Gastrocnemius medialis (tissue), 4 donors: Measurements from ENCODE around the gene CSH2. TPM values are rescaled to one million over a fixed set of nuclear protein-coding genes. Genes with fewer than 3 reads are reported as not detected.

Experiments used
- ATAC-seq, 2 donors: fragments of 150-250 bp; one replicate each; pipeline ENCODE4 v1.9.1; 2016
- DNase-seq, 2 donors: peaks; one replicate each; pipeline ENCODE4 v3.0.0-alpha.2; 2019
- H3K27ac ChIP-seq, 4 donors: fragments of 200-600 bp; sonication (generic); 1 replicate in 1 of 4; 2 replicates in 3 of 4; pipeline ENCODE4 v1.5.1; 2016 to 2018; ENCODE audit warnings: mild to moderate bottlenecking in 2 of 4, moderate library complexity in 1 of 4
- H3K27me3 ChIP-seq, 3 donors: fragments of 200-600 bp; sonication (generic) in 2 of 3; 1 replicate in 1 of 3; 2 replicates in 2 of 3; pipeline versions ENCODE4 v1.5.1 to v1.6.0; 2016 to 2019; ENCODE audit warnings: mild to moderate bottlenecking in 1 of 3, moderate library complexity in 1 of 3
- H3K36me3 ChIP-seq, 2 donors: fragments of 200-600 bp; sonication (generic) in 1 of 2; one replicate each; pipeline ENCODE4 v1.5.1; 2017 to 2018
- H3K4me1 ChIP-seq, 2 donors: fragments of 200-600 bp; sonication (generic) in 1 of 2; one replicate each; pipeline ENCODE4 v1.5.1; 2016 to 2017; ENCODE audit warnings: mild to moderate bottlenecking in 2 of 2
- H3K4me3 ChIP-seq, 4 donors: fragments of 200-600 bp; sonication (generic) in 3 of 4; 1 replicate in 1 of 4; 2 replicates in 3 of 4; pipeline ENCODE4 v1.5.1; 2016 to 2019; ENCODE audit warnings: mild to moderate bottlenecking in 2 of 4
- H3K9me3 ChIP-seq, 3 donors: fragments of 200-600 bp; sonication (generic) in 2 of 3; 1 replicate in 1 of 3; 2 replicates in 2 of 3; pipeline ENCODE4 v1.5.1; 2016 to 2019
- POLR2A ChIP-seq, 2 donors: fragments of 450-650 bp; IDR thresholded peaks; one replicate each; pipeline ENCODE4 v1.6.1; 2017; ENCODE audit warnings: antibody characterized with exemption in 2 of 2, mild to moderate bottlenecking in 2 of 2, moderate library complexity in 2 of 2
- in situ Hi-C, 4 donors: fragments of 200-750 bp; cut with MboI; loops; one replicate each; pipeline versions ENCODE4 v1.15.0 to v1.8.0; 2017; ENCODE audit warnings: low sequenced_read_pairs in 4 of 4
- intact Hi-C: fragments of 100-400 bp; cut with DNase I; formaldehyde crosslinking; loops from one replicate; pipeline ENCODE4 v1.15.1; 2023; ENCODE audit warnings: low total_unique reads
- total RNA-seq, 4 donors: library from RNA; depleted of rRNA; stranded (reverse); fragments of >200 nt; gene quantifications; one replicate each; pipeline versions ENCODE4 v1.1.0 to v1.2.3, GENCODE V29; 2016
- TF ChIP-seq, protein P1 (sequence below), 5 experiments: fragments of 450-650 bp in 3 of 5; fragments of 200-600 bp in 2 of 5; sonication (generic) in 2 of 5; IDR thresholded peaks in 4 of 5; conservative IDR thresholded peaks in 1 of 5; 1 replicate in 4 of 5; 2 replicates in 1 of 5; pipeline ENCODE4 v1.5.1; 2016 to 2019; ENCODE audit warnings: antibody characterized with exemption in 5 of 5, mild to moderate bottlenecking in 3 of 5, moderate library complexity in 3 of 5

CSH2 gene
- total RNA-seq, 4 donors from 2014 or later = not detected

DNA sequence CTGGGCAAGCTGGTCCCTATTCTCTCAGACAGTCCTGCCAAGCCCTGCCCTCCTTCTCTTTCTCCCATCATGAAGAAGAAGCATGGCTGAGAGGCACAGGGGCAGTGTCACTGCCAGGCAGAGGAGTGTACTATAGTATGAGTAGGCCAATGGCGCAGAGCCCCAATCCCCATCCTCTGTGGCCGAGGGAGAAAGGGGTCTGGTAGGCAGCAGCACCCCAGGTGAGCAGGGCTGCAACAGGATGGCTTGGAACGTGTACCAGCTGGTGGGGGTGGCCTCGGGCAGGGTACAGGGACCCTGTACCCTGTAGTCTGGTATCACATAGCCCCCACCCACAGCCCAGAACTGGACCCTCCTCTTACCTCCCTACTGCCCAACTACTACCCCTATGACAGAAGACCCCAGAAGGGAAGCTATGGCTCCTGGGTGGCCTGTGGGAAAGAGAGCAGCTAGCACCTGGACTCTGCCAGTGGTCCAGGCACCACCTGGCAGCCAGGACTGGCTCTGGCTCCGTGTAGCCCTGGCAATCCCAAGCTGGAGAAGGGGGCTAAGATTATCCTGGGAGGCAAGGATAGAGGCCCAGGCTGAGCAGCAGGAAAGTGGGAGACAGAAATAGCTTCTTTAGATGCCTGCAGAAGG, 35.4 kb downstream of the CSH2 start:
- Histone ChIP-seq H3K4me1 (peaks cover 57 to 74% of the 10 kb centered on the region in 2 donors), H3K27me3 (no peaks in the 10 kb centered on the region), H3K4me3 (peak overlapping the region; percentile 13 to 94 (median 25)), H3K36me3 (peaks cover 0 to 37% of the 10 kb centered on the region in 2 donors), H3K27ac (peak overlapping the region; percentile 96 to 99 (median 96)), H3K9me3 (no peaks in the 10 kb centered on the region)
- intact Hi-C loops (loop anchor here (1.0 kb wide), 1 partner anchor 10 kb away; no protein-coding TSS in a partner anchor), in situ Hi-C loops (loop anchor here in 2 of 4 donors (25.0 kb wide), 2 partner anchors 401 to 674 kb away; partner anchors contain the start of genes CEP95 (in 1 of the 2), CYB561 (in 1 of the 2) and DDX5 (in 1 of the 2))
- TF ChIP-seq, protein P1, sequence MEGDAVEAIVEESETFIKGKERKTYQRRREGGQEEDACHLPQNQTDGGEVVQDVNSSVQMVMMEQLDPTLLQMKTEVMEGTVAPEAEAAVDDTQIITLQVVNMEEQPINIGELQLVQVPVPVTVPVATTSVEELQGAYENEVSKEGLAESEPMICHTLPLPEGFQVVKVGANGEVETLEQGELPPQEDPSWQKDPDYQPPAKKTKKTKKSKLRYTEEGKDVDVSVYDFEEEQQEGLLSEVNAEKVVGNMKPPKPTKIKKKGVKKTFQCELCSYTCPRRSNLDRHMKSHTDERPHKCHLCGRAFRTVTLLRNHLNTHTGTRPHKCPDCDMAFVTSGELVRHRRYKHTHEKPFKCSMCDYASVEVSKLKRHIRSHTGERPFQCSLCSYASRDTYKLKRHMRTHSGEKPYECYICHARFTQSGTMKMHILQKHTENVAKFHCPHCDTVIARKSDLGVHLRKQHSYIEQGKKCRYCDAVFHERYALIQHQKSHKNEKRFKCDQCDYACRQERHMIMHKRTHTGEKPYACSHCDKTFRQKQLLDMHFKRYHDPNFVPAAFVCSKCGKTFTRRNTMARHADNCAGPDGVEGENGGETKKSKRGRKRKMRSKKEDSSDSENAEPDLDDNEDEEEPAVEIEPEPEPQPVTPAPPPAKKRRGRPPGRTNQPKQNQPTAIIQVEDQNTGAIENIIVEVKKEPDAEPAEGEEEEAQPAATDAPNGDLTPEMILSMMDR (IDR thresholded peaks at IDR 0.05 in 4 of 5, conservative IDR thresholded peaks at IDR 0.05 in 1 of 5) = no peak
- no peak for TF ChIP-seq POLR2A (IDR thresholded peaks at IDR 0.05)
- ATAC-seq (peak in 1 of 2 donors; percentile 10), DNase-seq (peak in 1 of 2 donors; percentile 43)

DNA sequence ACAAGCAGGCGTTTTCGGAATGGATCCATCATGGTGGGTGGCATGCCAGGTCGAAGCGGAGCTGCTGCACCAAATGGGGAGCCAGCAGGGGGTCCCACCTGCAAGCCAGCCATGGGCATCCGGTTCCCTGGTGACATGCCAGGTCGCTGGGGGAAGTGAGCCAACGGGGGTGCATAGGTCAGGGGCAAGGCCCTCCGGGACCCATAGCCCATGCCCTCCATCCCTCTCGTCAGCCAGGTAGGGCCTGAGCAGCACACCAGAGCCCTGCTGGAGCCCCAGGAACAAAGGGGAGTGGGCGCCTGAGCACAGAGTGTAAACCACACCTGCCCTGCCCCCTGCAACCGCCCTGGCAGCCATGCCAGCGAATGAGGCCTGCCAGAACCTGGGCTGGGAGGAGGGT, 36.0 kb downstream of the CSH2 start:
- Histone ChIP-seq H3K27me3 (no peaks in the 10 kb centered on the region), H3K36me3 (peaks cover 0 to 43% of the 10 kb centered on the region in 2 donors), H3K27ac (peak overlapping the region; percentile 96 to 99 (median 96)), H3K4me3 (no peak overlapping the region), H3K9me3 (no peaks in the 10 kb centered on the region), H3K4me1 (peaks cover 57 to 74% of the 10 kb centered on the region in 2 donors)
- no peak for TF ChIP-seq POLR2A (IDR thresholded peaks at IDR 0.05)
- TF ChIP-seq, protein P1 (IDR thresholded peaks at IDR 0.05 in 4 of 5, conservative IDR thresholded peaks at IDR 0.05 in 1 of 5) = no peak
- in situ Hi-C loops = loop anchor here in 2 of 4 donors (25.0 kb wide), 2 partner anchors 400 to 675 kb away; partner anchors contain the start of genes CEP95 (in 1 of the 2), CYB561 (in 1 of the 2) and DDX5 (in 1 of the 2)
- no peak for ATAC-seq
- intact Hi-C loops = no loop called here
- no peak for DNase-seq

DNA sequence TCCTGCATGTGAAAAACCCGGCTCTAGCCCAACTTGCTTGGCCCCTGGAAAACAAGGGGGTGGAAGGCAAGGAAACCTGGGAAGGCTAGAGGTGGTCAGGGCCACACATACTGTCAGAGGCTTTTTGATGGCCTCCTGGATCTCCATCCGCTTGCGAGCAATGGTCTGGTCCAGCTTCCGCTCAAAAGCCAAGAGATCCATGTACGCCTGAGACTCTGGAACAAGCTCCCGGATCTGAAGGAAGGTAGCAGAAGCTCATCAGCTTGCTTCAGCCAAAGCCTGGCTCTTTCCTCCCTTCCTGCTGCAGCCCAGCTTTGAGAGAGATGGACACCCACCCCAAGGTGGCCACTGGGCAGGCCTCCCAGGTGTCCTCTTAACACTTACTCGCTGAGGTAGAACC, 36.7 kb downstream of the CSH2 start:
- ATAC-seq (no peak), DNase-seq (no peak)
- Histone ChIP-seq H3K4me1 (peaks cover 57 to 74% of the 10 kb centered on the region in 2 donors), H3K4me3 (no peak overlapping the region), H3K36me3 (peaks cover 0 to 50% of the 10 kb centered on the region in 2 donors), H3K9me3 (no peaks in the 10 kb centered on the region), H3K27me3 (no peaks in the 10 kb centered on the region), H3K27ac (peak overlapping the region; percentile 96 to 99 (median 96))
- TF ChIP-seq, protein P1 (IDR thresholded peaks at IDR 0.05 in 4 of 5, conservative IDR thresholded peaks at IDR 0.05 in 1 of 5) = no peak
- TF ChIP-seq POLR2A (IDR thresholded peaks at IDR 0.05) = no peak
- in situ Hi-C loops (loop anchor here in 2 of 4 donors (25.0 kb wide), 2 partner anchors 400 to 675 kb away; partner anchors contain the start of genes CEP95 (in 1 of the 2), CYB561 (in 1 of the 2) and DDX5 (in 1 of the 2)), intact Hi-C loops (no loop called here)

DNA sequence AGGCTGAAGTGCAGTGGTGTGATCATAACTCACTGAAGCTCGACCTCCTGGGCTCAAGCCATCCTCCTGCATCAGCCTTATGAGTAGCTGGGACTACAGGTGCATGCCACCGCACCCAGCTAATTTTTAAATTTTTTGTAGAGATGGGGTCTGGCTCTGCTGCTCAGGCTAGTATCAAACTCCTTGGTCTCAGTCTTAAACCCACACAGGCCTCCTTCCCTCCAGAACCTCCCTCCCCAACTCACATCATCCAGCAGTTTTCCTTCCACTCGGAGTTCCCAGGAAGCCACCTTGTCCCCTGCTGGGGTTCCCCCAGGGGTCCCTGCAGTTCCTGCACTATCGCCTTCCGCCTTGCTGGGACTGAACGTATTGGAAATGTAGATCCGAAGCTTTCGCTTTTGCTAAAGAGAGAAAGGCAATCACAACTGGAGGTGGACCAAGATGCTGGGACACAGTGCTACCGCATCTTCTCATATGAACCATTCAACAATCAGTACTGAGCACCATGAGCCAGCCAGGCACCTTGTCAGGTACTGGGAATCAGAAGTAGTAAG, 38.2 kb downstream of the CSH2 start:
- H3K4me1 ChIP-seq = peaks cover 47 to 62% of the 10 kb centered on the region in 2 donors
- in situ Hi-C loops = loop anchor here in 2 of 4 donors (25.0 kb wide), 2 partner anchors 398 to 677 kb away; partner anchors contain the start of genes CEP95 (in 1 of the 2), CYB561 (in 1 of the 2) and DDX5 (in 1 of the 2)
- H3K27me3 ChIP-seq = no peaks in the 10 kb centered on the region
- intact Hi-C loops = no loop called here
- H3K9me3 ChIP-seq = no peaks in the 10 kb centered on the region
- peak overlapping the region; percentile 35 to 99 (median 56) for H3K27ac ChIP-seq
- H3K4me3 ChIP-seq = no peak overlapping the region
- H3K36me3 ChIP-seq = peaks cover 0 to 65% of the 10 kb centered on the region in 2 donors
- DNase-seq (no peak), ATAC-seq (no peak)
- no peak for TF ChIP-seq POLR2A (IDR thresholded peaks at IDR 0.05)
- TF ChIP-seq, protein P1 (IDR thresholded peaks at IDR 0.05 in 4 of 5, conservative IDR thresholded peaks at IDR 0.05 in 1 of 5) = no peak
